ENCODE data around the gene PIGB.
"Not testable (repeated sequence)": the region's sequence is repeated elsewhere in the genome, so short reads cannot be mapped to it uniquely, and the experiment has no call there.

The PIGB gene

DNA sequence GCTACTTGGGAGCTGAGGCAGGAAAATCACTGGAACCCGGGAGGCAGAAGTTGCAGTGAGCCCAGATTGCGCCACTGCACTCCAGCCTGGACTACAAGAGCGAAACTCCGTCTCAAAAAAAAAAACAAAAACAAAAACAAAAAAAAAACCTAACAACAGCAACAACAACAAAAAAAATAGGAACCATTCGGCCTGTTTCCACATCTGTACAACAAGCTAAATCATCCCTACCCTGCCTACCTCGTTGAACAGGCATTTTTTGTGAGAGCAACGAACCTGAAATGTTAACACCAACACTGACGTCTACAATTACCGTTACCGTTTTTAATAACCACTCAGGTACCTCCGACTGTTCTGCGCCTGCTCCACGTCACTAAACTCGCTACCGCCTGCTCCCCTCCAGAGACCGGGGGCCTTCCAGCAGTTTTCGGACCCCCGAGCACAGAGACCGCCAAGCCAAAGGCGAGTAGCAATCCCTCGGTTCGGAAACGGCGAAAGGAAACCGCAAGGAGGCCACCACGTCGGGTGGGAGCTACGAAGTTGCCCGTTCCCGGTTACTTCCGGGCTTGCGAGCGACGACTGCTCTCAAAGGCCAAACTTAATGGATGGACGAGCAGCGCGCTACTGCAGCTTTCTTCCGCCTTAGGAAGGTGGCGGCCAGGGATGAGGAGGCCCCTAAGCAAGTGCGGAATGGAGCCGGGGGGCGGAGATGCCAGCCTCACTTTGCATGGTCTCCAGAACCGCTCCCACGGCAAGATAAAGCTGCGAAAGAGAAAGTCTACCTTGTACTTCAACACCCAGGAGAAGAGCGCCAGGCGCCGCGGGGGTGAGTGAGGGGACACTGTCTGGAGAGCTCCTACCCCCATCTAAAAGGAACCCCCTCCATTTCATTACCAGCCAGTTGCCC lies at the start of gene PIGB, which contains the start of gene PIGBOS1:
Gene PIGB, plus strand, starts transcription at position 635 of the 907 bp plus-strand sequence. Its CDS starts 29 bp downstream, at position 664.
Gene PIGBOS1, minus strand, starts transcription at position 536 of the 907 bp plus-strand sequence. CDS start 1,331 bp downstream, outside the sequence.
- peak; percentile 88 for DNase-seq (ENCODE audit: low spot score)

DNA sequence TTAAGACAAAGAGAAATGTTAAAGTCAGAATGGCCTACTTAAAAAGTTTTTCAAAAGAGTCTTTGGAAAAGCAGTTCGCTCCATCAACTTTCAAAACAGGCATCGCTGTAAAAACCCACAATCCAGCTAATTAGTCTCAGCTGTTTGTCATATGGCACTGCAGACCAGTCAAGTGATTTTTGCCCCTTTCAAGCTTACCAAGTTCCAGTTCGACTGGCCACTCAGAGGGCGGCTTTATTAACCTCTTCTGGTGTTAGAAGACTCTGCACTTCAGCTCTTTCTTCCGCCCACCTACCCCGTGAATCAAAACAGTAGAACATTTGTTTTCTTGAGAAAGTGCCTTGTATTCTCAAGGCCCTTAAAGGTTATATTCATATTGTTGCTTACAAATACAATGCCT lies 48.7 kb upstream of the PIGB start:
- no peak for DNase-seq (ENCODE audit: low spot score)

DNA sequence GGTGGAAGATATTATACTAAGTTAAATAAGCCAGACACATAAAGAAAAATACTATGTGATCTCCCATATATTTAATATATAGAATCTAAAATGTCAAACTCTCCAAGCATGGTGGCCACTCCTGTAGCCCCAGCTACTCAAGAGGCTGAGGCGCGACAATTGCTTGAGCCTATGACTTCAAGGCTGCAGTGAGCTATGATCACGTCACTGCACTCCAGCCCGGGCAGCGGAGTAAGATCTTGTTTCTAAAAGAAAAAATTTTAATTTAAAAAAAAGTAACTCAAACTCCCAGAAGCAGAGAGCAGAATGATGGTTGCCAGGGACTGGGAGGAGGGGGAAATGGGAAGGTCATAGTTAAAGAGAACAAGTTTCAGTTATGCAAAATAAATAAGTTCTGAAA lies 42.7 kb upstream of the PIGB start:
- DNase-seq (ENCODE audit: low spot score) = no peak

DNA sequence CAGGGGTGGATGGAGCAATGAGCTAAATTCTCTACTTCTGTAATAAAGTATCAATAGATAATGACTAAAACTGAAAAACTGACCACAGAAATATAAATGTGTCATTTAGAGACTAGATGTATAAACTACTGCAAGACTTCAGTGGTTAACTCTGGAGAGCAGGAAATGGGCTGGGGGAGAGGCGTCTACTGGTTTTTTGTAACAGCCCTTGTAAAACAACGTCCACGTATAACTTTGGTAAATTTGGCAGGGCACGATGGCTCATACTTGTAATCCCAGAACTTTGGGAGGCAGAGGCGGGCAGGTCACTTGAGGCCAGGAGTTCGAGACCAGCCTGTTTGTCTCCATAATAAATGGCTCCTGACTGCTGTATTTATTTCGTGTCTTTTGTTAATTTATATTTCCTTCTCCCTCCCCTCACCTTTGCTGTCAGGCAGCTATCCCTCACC lies 41.9 kb upstream of the PIGB start:
- DNase-seq (ENCODE audit: low spot score) = no peak

DNA sequence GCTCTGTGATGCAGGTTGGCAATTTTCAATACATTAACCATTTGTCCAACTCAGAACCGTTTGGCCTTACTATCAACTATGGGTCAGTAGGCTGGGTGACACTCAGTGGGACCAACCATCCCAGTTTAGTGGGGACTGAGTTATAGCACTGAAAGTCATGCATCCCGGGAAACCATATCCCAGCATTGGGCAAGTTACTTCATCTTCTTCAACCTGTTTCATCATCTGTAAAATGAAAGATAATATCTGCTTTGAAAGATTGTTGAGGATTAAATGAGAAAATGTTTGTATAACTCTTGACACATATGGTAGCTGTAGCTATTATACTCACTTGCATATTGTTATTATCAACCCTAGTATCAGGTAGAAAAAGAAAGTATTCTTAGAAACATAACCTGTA lies 41.3 kb upstream of the PIGB start:
- DNase-seq (ENCODE audit: low spot score) = no peak

DNA sequence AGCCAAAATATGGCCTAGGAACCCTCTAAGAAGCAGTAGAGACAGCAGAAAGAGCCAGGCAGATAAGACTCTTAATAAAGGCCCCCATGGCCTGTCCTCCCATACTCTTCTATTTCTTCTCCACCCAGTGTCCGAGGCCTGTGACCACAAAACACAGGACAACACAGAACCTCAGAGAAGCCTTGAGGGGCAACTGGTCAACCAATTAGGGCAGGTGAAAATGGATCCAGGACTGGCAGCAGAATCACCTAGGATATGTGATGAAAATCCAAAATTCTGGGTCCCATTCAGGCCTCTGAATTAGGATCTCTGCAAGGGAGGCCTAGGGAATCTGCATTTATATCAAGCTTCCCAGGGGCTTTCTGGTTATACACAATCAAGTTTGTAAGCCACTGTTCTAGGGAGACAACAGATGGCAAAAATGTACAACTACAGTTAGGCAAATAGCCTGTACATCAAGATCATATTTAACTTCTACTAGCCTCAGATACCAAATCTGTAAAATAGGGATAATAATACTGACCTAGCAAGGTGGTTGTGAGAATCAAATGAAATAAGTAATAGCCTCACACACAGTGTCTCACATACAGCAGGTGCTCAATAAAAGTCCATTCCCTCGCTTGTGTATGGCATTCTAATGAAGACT lies 39.8 kb upstream of the PIGB start:
- no peak for DNase-seq (ENCODE audit: low spot score)

DNA sequence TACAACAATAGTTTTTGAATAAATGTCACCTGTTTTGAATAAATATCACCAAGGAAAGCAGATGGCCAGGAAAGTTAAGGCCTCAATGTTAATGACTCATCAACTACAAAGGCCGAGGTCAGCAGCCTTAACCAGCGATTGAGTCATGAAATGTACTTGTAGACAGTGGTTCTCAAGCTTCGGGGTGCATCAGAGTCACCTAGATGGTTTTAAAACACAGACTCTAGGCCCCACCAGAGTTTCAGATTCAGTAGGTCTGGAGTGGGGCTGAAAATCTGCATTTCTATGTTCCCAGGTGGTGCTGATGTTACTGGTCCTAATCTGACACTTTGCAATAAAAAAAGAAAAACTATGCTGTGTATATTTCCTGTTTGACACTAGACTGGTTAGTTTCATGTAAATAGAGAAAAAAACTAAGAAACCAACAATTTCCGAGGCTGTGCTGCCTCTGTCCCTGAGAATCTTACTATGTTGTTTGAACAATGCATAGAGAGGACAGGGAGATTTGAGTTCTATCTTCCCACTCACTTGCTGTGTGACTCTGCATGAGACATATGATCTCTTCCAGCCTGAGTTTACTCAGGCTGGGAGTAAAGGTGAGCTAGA lies 39.2 kb upstream of the PIGB start:
- no peak for DNase-seq (ENCODE audit: low spot score)

DNA sequence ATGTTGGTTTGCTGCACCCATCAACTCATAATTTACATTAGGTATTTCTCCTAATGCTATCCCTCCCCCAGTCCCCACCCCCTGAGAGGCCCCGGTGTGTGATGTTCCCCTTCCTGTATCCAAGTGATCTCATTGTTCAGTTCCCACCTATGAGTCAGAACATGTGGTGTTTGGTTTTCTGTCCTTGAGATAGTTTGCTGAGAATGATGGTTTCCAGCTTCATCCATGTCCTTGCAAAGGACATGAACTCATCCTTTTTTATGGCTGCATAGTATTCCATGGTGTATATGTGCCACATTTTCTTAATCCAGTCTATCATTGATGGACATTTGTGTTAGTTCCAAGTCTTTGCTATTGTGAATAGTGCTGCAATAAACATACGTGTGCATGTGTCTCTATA lies 38.4 kb upstream of the PIGB start:
- DNase-seq (ENCODE audit: low spot score) = not testable (repeated sequence)

DNA sequence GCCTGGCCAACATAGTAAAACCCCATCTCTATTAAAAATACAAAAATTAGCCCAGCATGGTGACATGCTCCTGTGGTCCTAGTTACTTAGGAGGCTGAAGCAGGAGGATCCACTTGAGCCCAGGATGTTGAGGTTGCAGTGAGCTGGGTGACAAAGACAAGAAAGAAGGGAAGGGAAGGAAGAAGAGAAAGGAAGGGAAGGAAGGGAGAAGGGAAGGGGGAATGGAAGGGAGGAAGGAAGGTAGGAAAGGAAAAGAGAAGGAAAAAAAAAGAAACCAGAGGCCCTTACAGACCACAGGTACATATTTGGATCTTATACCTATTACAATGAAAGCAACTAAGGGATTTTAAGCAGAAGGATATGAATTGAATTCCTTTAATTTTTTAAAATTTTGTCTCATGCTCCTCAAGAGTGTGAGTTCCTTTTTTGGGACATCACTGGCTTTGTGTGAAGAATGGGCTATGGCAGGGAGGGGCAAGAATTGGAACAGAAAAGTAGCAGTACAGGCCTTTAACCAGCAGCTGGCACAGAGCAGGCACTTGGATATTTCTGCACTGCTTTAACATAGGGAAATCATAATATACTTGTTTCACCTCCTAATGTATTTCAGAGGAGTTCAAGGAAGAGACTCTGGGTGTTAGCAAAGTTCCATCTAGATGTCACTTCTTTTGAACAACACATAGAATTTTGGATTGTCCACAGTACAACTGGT lies 37.3 kb upstream of the PIGB start:
- DNase-seq (ENCODE audit: low spot score) = no peak

DNA sequence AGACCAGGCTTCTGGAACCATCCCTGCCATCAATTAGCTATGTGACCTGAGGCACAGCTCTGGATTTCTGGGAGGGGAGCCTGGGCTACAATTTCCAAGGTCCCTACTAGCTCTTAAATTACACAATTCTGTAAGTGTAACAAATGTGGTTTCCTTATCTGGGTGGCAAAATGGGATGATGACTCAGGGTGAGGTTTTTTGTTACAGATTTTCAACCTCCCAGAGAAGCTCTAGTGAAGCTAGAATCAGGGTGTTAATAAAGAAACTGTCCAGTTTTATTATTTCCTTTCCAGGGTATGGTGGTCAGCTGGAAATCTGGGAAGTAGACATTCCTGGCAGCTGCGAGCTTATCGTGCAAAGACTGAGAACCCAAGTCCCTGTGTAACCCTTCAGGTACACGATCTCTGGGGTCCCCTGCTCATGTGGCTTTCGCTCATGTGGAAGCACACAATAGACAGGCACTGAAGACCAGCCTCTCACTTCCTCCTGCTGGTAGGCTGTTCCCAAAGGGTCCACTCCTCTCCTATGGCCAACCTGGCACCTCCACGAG lies 36.7 kb upstream of the PIGB start:
- no peak for DNase-seq (ENCODE audit: low spot score)

DNA sequence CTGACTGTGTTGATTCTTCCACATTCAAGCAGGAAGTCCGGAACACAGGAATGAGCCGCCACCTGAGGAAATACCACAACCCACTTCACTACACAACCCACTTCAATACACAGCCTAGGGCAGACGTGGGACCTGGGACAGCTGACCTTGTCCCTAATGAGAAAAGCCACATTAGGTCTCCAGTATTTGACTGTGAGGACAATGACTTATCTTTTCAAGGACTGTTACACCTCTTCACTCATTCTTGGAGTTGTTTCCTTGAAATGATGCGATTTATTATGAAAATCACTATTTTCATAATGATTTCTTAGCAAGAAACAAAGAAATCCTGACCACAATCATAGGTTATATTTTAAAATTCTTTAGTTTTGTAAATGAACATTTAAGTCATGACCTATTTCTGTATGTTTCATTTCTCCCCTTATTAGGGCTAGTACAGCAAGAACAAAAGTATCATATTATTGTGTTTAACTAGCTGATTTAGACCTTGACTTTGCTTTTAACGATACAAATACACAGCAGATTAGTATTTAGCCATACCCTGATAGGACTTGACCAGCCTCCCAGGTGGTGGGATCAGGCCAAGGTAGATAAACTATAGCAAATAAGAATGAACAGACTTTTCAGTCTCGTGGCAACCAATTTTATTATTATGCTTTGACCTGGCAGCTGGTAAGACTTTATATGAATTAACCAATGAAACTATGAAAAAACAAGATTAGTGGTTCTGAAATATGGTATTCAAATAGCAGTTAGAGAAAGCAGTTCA lies 35.5 kb upstream of the PIGB start:
- DNase-seq (ENCODE audit: low spot score) = no peak

DNA sequence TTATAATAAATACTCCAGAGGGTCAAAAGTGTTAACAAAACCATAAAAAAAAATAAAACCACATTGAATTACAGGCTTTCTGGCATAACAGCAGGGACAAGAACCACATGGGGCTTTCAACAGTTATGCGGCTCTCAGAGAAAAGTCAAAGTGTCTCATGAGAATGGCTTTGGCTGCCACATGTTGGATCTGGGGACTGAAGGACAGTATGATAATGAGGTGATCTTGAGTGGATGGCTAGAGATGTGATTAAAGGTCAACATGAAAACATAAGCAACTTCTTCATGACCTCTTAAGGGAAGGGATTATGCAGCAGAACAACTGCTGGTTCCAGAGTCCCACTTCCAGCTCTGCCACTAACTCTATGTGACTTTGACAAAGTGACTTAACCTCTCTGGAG lies 34.6 kb upstream of the PIGB start:
- no peak for DNase-seq (ENCODE audit: low spot score)

DNA sequence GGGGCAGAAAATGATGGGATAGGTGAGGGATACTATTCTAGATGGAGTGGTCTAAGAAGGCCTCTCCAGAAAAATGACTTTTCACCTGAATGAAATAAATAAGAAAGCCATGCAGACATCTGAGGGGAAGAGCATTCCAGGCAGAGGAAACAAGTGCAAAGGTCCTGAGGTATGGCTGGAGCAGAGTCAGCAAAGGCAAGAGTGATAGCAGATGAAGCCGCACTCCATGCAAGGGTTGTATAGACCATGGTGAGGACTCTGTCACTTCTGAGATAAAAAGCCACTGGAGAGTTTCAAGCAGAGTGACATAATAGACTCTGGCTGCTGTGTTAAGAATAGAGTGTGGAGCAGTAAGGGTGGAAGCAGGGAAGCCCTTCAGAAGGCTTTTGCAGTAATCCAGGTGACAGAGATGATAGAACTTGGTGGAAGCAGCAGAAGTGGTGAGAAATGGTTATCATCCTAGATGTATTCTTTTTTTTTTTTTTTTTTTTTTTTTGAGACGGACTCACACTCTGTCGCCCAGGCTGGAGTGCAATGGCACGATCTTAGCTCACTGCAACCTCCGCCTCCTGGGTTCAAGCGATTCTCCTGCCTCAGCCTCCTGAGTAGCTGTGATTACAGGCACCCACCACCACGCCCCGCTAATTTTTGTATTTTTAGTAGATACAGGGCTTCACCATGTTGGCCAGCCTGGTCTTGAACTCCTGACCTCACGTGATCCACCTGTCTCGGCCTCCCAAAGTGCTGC lies 32.4 kb upstream of the PIGB start:
- not testable (repeated sequence) for DNase-seq (ENCODE audit: low spot score)

DNA sequence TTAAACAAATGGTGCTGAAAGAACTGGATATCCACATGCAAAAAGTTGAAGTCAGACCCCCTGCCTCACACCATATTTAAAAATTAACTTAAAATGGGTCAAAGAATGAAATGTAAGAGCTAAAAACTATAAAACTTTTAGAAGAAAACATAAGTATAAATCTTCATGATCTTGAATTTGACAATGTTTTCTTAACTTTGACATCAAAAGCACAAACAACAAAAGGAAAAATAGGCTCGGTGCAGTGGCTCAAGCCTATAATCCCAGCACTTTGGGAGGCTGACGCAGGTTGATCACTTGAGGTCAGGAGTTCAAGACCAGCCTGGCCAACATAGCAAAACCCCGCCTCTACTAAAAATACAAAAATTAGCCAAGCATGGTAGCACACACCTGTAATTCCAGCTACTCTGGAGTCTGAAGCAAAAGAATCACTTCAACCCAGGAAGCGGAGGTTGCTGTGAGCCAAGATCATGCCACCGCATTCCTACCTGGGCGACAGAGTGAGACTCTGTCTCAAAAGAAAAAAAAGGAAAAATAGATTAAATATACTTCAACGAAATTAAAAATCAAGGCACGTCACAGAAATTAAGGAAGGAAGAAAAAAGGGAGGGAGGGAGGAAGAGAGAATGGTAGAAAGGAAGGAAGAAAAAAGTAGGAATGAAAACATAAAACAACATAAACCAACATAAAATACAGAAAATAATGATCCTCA lies 30.9 kb upstream of the PIGB start:
- no peak for DNase-seq (ENCODE audit: low spot score)

DNA sequence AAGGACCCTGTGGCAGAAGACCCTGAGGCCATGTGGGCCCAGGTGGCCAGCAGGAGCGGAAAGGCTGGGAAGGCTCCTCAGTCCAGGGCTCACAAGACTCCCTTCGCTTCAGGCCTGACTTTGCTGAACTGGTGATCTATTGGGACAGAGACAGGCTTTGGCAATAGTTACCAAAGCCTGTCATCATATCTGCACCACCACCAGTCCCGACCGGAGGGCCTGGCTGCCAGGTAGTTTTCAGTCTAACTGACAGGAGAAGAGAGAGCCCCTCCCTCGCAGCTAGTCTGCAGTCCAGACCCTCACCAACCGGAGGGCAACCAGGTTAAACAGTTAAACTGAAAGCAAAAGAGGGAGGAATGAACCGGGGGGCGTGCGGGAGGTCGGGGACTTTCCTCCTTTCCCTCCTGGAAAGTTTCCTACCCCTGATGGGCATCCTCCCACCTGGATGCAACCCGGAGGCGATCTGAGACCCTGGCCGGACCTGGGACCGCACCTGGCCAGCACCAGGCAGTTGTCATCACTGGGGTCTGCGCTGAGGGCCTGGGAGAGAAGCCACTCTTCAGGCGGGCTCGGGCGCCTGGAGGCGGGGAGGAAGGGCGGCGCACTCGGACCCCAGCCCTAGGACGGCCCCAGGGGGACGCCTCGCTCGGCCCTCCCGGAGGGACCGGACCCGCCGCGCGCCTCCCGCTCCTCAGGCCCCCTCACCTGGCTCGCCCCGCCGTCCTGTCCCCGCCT lies 29.8 kb upstream of the PIGB start:
- no peak for DNase-seq (ENCODE audit: low spot score)

DNA sequence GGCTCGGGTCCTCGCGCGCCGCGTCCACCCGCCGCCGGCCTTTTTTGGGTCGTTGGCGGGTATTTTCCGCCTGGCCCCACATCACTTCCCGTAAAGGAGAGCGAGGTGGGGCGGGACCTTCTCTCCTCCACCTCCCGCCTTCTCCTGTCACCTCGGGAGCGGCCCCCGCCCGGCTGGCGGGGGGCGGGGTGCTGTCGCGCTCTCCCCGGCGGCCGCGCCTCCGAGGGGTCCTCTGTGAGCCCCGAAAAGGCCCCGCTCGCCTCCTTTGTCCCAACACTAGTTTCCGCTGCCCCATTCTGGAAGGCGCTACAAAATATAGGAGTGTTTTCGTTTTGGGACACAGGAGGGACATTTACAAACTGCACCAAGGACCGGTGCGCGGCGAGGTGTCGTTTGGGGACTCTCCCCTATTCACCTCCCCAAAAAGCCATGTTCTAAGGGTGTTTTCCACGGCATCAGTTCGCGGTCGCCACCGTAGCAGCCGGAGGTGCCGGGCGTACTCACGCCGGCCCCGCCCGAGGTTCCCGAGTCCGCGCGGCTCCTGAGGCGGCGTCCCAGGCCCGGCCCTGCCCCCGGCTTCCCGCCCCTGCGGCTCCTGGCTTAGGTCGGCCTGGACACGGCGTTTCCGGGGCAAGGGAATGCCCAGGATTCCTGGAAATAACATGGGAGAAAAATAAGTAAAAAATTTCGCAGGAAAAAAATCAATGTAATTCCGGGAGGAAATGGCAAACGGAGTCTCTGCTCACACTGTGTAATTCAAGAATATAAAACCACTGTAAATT lies 29.1 kb upstream of the PIGB start, which contains the start of gene RAB27A:
Gene RAB27A, minus strand, starts transcription at position 68 of the 782 bp plus-strand sequence. CDS start 54,879 bp downstream, outside the sequence.
- DNase-seq (ENCODE audit: low spot score) = peak; percentile 23

DNA sequence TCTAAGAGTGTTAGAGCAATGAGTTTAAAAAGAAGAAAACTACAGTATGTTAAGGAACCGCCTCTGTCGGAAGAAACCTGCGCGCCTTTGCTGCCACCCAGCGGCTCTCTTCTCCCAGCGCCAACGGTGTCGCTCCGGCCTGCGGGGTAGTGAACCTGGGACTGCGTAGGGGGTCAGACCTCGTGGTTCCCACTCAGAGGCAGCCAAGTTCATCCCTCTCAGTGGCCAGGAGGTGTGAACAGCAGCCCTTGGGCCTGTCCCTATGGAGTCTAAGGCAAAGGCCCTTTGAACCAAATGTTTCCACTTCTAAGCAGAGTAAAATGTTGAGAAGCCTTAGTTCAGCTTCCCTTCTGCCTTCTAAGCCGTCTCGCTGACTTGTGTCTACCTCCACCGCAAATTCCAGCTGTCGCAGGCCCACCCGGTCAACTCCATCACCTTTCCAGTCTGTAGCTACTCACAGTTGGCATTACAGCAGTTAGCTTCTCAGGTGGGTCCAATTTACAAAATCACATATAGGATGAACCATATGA lies 28.4 kb upstream of the PIGB start:
- peak; percentile 84 for DNase-seq (ENCODE audit: low spot score)

DNA sequence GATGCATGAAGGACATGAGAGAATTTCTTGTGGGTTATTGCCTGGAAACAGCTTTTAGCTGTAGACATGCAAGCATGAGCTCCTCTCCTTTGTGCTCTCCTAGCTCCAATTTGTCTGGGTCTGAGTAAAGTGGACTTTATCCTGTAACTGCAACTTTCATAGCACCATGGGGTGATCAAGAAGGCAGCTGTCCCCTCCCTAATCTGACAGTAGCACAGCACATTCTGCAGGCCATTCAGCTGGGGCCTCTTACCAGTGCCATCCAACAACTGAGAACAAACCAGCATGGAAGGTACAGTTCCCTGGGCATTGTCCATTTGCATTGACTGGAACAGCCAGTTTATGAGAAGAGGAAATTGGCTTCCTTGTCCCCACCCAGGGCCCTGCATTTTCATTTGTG lies 21.7 kb upstream of the PIGB start:
- DNase-seq (ENCODE audit: low spot score) = no peak

Data from Ammon's horn (tissue), 1 donor.